AG10803 (cell line): ENCODE data around the gene HOXA1.

ENCODE experiments used
- DNase-seq: peaks from one replicate; pipeline ENCODE4 v3.0.0; 2010; ENCODE audit warnings: low read depth
- H3K4me3 ChIP-seq: 2 replicates; pipeline ENCODE4 v1.5.1; 2011; ENCODE audit warnings: mild to moderate bottlenecking, low read length, control low read depth
- CTCF ChIP-seq: conservative IDR thresholded peaks from 2 replicates; pipeline ENCODE4 v1.5.1; 2011; ENCODE audit warnings: mild to moderate bottlenecking, low read length, control low read depth, inconsistent platforms

Gene HOXA1

GRCh38 chr7:27114881-27115220, 19.1 kb upstream of the HOXA1 start:
- H3K4me3 ChIP-seq, result no peak overlapping the region

GRCh38 chr7:27113991-27114769, 18.4 kb upstream of the HOXA1 start:
- DNase-seq, result no peak
- H3K4me3 ChIP-seq, result peak overlapping the region; percentile 28
- TF ChIP-seq CTCF, result no peak

More at GRCh38 chr7:27114881-27115220, 19.1 kb upstream of the HOXA1 start:
- no peak for TF ChIP-seq CTCF
- DNase-seq, result no peak

- TF ChIP-seq CTCF, result no peak
- H3K4me3 ChIP-seq, result peak overlapping the region; percentile 20; the same call in 1 of the 2 replicates
- no peak for DNase-seq
Measured at GRCh38 chr7:27112955-27113949, 17.5 kb upstream of the HOXA1 start.

GRCh38 chr7:27112361-27112760, 16.6 kb upstream of the HOXA1 start:
- DNase-seq, result no peak
- TF ChIP-seq CTCF, result no peak
- no peak overlapping the region for H3K4me3 ChIP-seq

- no peak overlapping the region for H3K4me3 ChIP-seq
- no peak for DNase-seq
- no peak for TF ChIP-seq CTCF
Measured at GRCh38 chr7:27111751-27112277, 16.0 kb upstream of the HOXA1 start.

- no peak for TF ChIP-seq CTCF
- DNase-seq, result peak; percentile 64
- no peak overlapping the region for H3K4me3 ChIP-seq
Measured at GRCh38 chr7:27111042-27111750, 15.4 kb upstream of the HOXA1 start.
